GM12872 (cell line): Measurements from ENCODE around the gene ABCC9.

Experiments
- TF ChIP-seq, protein P1 (sequence below): IDR thresholded peaks from 3 replicates; pipeline ENCODE4 v1.5.1; 2011; ENCODE audit warnings: low read depth, mild to moderate bottlenecking, low read length, moderate library complexity; ENCODE audit not compliant: insufficient read depth

The ABCC9 gene

DNA sequence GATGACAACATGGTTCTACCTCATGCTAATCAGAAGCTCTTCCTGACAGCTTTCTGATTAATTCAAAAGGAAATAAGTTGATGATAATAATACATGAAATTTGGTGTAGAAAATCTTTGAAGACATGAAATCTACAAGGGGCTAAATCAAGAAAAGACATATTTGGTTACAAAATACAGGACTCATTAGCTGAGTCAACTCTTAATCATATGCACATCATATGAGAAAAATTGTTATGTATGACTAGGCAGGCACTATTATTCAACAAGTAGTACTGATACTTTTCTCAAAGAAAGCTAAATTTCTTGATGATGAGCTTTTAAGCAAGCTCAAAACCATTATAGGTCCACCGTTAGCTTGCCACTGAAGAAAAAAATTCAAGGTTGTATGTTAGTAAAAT lies 7.1 kb downstream of the ABCC9 start:
- TF ChIP-seq, protein P1, sequence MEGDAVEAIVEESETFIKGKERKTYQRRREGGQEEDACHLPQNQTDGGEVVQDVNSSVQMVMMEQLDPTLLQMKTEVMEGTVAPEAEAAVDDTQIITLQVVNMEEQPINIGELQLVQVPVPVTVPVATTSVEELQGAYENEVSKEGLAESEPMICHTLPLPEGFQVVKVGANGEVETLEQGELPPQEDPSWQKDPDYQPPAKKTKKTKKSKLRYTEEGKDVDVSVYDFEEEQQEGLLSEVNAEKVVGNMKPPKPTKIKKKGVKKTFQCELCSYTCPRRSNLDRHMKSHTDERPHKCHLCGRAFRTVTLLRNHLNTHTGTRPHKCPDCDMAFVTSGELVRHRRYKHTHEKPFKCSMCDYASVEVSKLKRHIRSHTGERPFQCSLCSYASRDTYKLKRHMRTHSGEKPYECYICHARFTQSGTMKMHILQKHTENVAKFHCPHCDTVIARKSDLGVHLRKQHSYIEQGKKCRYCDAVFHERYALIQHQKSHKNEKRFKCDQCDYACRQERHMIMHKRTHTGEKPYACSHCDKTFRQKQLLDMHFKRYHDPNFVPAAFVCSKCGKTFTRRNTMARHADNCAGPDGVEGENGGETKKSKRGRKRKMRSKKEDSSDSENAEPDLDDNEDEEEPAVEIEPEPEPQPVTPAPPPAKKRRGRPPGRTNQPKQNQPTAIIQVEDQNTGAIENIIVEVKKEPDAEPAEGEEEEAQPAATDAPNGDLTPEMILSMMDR, result no peak

GRCh38 chr12:21933656-21934055 lies 7.6 kb downstream of the ABCC9 start:
- TF ChIP-seq, protein P1, result no peak

DNA sequence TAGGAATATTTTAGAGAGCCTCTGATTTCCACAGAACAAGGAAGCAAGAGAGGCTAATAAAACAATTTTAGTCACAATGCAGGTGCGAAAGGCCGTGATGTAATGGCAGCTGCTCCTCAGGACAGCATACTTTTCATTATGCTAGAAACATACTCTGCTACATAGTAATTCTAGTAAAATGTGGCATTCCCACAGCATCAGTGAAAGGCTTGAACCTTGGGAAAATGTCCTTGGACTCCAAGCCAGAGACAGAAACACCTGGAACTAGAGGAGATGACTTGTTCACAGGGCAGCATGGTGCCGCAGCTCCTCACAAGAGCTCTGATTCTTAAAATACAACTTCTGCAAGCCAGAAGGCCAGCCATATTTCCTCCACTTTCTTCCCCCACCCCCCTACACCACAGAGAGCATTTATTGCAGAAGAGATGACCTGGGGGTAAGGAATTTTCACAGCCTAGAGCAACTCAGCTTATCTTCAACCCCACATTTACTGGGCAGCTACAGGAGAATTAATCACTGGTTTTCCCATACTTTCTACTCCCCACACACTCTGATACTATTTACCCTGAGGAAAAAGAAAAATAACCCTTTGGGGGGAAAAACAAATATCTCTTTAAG lies 15.8 kb downstream of the ABCC9 start:
- TF ChIP-seq, protein P1, result no peak

- TF ChIP-seq, protein P1, result no peak
These were observed 19.8 kb downstream of the ABCC9 start for GRCh38 chr12:21921436-21921835.

- TF ChIP-seq, protein P1, result no peak
These were observed 22.8 kb downstream of the ABCC9 start for GRCh38 chr12:21918456-21918855.

DNA sequence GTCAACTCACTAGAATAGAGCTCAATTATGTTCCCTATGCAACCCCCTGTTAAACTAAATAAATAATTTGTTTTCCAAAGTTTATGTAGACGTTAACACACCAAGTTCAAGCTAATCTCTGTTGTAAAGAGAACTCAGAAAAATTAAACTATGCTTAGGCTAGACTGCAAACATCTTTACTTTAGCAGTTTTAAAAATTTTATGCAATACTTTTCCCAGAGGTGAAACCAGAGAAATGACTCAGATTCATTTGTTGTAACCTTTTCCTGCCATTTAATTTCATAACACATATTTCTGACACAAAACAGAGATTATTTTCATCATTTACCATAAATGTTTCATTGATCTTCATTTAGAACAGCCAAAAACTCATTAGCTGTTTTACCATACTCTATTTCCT lies 27.4 kb downstream of the ABCC9 start:
- TF ChIP-seq, protein P1, result no peak

DNA sequence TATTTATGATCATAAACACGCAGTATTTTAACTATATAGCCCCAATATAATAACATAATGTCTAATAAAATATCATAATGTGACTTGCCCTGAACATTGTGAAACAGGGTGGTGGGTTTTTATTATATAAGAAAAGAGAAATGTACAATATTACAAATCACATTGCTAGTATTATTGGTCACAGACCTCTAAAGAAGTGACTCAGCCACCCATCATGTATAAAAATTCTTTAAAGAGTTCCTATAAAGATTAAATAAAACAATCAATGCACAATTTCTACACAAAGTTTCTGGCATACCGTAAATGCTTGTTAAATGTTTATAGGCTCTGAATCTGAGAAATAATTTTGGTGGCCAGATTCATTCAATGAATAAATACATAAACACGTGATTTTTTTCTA lies 28.9 kb downstream of the ABCC9 start:
- TF ChIP-seq, protein P1, result no peak
